Cardiac atrium fibroblast (primary cell): ENCODE measurements around the gene EXOC3L4. TPM values are rescaled to one million over a fixed set of nuclear protein-coding genes. Genes with fewer than 3 reads are reported as not detected.

ENCODE experiments used
- total RNA-seq: library from RNA; depleted of rRNA; stranded (reverse); fragments of >200 nt; gene quantifications from 2 replicates; pipeline ENCODE4 v1.2.3, GENCODE V29; 2015

The EXOC3L4 gene
- 1.6 TPM in 1 of 2 replicates, not detected in the other for total RNA-seq

DNA sequence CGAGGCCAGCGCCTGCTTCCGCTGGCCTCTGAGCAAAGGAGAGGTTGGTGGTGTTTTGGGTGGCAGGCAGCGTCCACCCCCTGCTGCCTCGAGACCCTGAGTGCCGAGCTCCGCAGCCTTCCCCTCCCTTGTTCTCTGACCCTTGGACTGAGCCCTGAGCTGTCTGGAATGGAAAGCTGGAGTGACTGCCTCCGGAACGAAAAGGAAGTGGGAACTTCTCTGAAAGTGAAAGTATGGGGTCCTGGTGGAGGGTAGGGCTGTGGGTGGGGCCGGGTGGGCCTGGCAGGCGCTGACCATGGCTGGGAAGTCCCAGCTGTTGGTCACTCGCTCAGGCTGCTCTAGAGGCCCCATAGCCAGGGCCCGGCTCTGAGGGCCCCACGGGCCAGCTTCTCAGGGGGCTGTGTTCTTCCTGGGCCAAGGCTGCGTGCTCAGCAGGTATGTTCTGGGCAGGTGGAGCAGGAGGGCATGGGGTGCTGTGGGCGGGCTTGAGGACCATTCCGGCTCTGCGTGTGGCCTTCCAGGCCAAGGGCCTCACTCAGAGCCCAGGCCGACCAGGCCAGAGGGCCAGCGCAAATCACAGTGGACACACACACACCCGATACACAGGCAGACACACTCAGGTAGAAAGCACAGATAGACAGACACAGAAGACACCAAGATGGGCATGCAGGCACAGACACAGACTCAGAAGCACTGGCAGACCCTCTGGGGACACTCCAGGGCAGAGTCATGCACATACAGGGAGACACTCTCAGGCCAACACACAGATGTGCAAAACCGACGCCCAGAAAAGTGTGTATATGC is at the start of gene EXOC3L4:
EXOC3L4 (plus strand) TSS at position 320 of the 804 bp plus-strand sequence. CDS start 5,495 bp downstream, outside the sequence.

GRCh38 chr14:103057372-103058163 is 37.0 kb upstream of the EXOC3L4 start, which contains the start of gene CDC42BPB:
Gene CDC42BPB, minus strand, starts transcription at chr14:103057549. Its CDS starts 376 bp downstream, at chr14:103057173.

DNA sequence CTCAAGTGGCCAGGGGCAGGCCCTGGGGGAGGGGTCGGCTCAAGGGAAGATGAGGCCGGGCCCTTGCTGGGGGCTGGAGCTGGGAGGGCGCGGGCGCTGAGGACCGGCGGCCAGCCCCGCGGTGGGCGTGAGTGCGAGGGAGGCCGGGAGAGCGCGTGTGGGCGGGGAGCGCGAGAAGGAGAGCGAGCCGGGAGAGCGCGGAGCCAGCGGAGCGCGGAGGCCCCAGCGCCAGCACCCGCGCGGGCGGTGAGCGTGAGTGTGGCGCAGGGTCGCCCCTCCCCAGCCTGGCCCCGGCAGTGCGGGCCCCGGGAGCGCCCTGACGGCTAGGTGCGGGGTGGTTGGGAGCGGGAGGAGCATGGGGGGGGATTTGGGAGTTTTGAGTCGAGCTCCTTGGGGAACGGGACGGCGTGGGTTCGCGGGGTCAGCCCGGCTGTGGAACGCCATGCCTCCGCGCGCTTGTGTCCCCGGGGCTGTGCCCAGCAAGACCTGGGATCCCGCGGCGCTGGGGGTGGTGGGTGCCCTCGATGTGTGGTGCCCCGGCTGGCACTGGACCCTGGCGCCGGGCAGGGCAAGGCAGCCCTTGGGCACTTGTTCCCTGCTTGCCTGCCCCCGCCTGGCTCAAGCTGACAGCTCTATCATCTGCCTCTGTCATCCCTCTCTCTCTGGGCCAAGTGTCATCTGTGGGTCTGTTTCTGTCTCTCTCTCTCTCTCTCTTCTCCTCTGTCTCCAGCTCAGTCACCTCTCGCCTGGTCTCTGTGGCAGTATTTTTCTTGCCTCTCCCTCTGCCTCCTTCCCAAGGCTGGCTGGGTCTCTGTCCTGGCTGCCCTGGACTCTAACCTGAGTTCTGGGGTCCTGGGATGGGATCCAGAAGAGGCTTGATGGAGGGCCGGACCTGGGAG is 10.3 kb upstream of the EXOC3L4 start, which contains the start of gene LBHD2:
LBHD2 (plus strand) TSS at position 190 of the 899 bp plus-strand sequence. CDS start 1,803 bp downstream, outside the sequence.

DNA sequence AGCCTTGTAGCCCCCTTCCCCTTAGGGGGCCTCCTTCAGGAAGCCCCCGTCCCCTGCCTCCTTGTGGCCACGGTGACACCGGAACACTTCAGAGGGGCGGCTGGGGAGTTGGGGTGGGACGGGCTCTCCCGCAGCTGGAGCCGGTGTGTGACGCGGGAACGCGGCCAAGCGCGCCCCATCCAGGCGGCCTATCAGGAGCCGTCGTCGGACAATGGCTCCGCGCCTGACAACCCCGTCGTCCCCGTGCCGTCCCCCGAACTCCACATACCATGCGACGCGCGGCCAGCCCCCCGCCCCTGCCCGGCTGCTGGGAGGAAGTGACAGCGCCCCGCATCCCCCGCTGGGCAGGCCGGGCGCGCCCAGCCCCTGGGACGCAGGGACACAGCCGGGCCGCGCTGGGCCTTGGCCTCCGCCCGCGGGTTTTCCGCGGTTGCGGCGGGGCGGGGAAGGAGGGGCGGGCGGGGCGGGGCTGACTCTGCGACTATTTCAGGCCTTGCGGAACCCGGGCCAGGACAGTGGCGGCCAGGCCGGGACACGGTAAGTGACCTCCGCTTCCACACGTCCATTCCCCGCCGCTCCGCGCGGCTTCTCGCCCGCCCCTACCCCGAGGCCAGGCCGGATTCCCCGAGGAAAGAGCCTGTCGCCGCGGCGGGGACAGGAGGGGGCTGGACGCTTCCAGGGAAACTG is 28.6 kb downstream of the EXOC3L4 start, which contains the start of gene TNFAIP2:
TNFAIP2 (plus strand) TSS at position 515 of the 687 bp plus-strand sequence. CDS start 2,997 bp downstream, outside the sequence.

Other genes starting within 250 kb of the EXOC3L4 start
- gene AMN, start 172.1 kb upstream of the EXOC3L4 start, total RNA-seq, result 0.81 and 0.90 TPM in 2 replicates
- gene CDC42BPB, start 37.2 kb upstream of the EXOC3L4 start, total RNA-seq, result 74.2 and 75.8 TPM in 2 replicates
- gene LBHD2, start 10.5 kb upstream of the EXOC3L4 start, total RNA-seq, result not detected in 2 replicates
- 95.1 and 113 TPM in 2 replicates for gene TNFAIP2, start 28.7 kb downstream of the EXOC3L4 start, total RNA-seq
- gene EIF5, start 239.5 kb downstream of the EXOC3L4 start, total RNA-seq, result 97.7 and 145 TPM in 2 replicates